Vagina (tissue), 2 donors: ENCODE data around the gene GBP5. TPM values are rescaled to one million over a fixed set of nuclear protein-coding genes. Genes with fewer than 3 reads are reported as not detected.

Experiments used
- DNase-seq, 2 donors: peaks; one replicate each; pipeline ENCODE4 v3.0.0-alpha.2; 2017; ENCODE audit errors: extremely low spot score in 2 of 2
- H3K27ac ChIP-seq: fragments of 200-600 bp; sonication (generic); one replicate; pipeline ENCODE4 v1.5.1; 2019
- H3K27me3 ChIP-seq: fragments of 200-600 bp; sonication (generic); one replicate; pipeline ENCODE4 v1.5.1; 2019
- H3K36me3 ChIP-seq, 2 donors: fragments of 200-600 bp; sonication (generic); one replicate each; pipeline ENCODE4 v1.5.1; 2017 to 2019
- H3K4me1 ChIP-seq: fragments of 200-600 bp; sonication (generic); one replicate; pipeline ENCODE4 v1.5.1; 2019
- H3K4me3 ChIP-seq, 2 donors: fragments of 200-600 bp; sonication (generic); 1 replicate in 1 of 2; 2 replicates in 1 of 2; pipeline ENCODE4 v1.5.1; 2016 to 2019
- H3K9me3 ChIP-seq: fragments of 200-600 bp; sonication (generic); one replicate; pipeline ENCODE4 v1.5.1; 2019
- POLR2A ChIP-seq, 2 donors: fragments of 450-650 bp; IDR thresholded peaks; one replicate each; pipeline ENCODE4 v1.6.1; 2017; ENCODE audit warnings: antibody characterized with exemption in 2 of 2, mild to moderate bottlenecking in 2 of 2, moderate library complexity in 2 of 2
- POLR2AphosphoS5 ChIP-seq, 2 donors: sonication (generic); formaldehyde crosslinking; IDR thresholded peaks; one replicate each; pipeline ENCODE4 v1.9.0; 2017; ENCODE audit warnings: antibody characterized with exemption in 2 of 2, mild to moderate bottlenecking in 2 of 2, low read depth in 1 of 2; ENCODE audit not compliant: insufficient read depth in 1 of 2
- intact Hi-C: fragments of 100-400 bp; cut with DNase I; formaldehyde crosslinking; loops from one replicate; pipeline ENCODE4 v1.15.1; 2023
- total RNA-seq: library from RNA; depleted of rRNA; stranded (reverse); fragments of >200 nt; gene quantifications from one replicate; pipeline ENCODE4 v1.2.3, GENCODE V29; 2016
- TF ChIP-seq, protein P1 (sequence below), 3 experiments: fragments of 450-650 bp in 2 of 3; fragments of 200-600 bp in 1 of 3; sonication (generic) in 1 of 3; IDR thresholded peaks; one replicate each; pipeline ENCODE4 v1.5.1; 2017 to 2019; ENCODE audit warnings: antibody characterized with exemption in 3 of 3, mild to moderate bottlenecking in 2 of 3, moderate library complexity in 2 of 3

Gene GBP5
- total RNA-seq, 1 donor from 2014 or later = 4.2 TPM

DNA sequence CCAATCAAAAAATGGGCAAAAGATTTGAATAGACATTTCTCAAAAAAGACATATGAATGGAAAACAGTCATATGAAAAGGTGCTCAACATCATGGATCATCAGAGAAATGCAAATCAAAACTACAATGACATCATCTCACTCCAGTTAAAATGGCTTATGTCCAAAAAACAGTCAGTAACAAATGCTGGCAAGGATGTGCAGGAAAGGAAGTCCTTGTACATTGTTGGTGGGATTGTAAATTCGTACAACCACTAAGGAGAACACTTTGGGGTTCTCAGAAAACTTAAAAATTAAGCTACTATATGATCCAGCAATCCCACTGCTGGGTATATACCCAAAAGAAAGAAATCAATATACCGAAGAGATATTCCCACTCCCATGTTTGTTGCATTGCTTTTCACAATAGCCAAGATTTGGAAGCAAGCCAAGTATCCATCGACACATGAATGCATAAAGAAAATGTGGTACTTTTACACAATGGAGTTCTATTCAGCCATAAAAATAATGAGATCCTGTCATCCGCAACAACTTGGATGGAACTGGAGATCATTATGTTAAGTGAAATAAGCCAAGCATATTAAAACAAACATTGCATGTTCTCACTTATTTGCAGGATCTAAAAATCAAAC, 17.9 kb downstream of the GBP5 start:
- Histone ChIP-seq H3K4me3 (no peak overlapping the region), H3K4me1 (no peaks in the 10 kb centered on the region), H3K27me3 (no peaks in the 10 kb centered on the region), H3K27ac (no peak overlapping the region), H3K36me3 (no peaks in the 10 kb centered on the region), H3K9me3 (no peaks in the 10 kb centered on the region)
- no peak for DNase-seq
- intact Hi-C loops = no loop called here
- TF ChIP-seq POLR2A (IDR thresholded peaks at IDR 0.05) = no peak
- TF ChIP-seq, protein P1, sequence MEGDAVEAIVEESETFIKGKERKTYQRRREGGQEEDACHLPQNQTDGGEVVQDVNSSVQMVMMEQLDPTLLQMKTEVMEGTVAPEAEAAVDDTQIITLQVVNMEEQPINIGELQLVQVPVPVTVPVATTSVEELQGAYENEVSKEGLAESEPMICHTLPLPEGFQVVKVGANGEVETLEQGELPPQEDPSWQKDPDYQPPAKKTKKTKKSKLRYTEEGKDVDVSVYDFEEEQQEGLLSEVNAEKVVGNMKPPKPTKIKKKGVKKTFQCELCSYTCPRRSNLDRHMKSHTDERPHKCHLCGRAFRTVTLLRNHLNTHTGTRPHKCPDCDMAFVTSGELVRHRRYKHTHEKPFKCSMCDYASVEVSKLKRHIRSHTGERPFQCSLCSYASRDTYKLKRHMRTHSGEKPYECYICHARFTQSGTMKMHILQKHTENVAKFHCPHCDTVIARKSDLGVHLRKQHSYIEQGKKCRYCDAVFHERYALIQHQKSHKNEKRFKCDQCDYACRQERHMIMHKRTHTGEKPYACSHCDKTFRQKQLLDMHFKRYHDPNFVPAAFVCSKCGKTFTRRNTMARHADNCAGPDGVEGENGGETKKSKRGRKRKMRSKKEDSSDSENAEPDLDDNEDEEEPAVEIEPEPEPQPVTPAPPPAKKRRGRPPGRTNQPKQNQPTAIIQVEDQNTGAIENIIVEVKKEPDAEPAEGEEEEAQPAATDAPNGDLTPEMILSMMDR (IDR thresholded peaks at IDR 0.05) = no peak
- no peak for TF ChIP-seq POLR2AphosphoS5 (IDR thresholded peaks at IDR 0.05; ENCODE audit: insufficient read depth in 1 of 2, low read depth in 1 of 2)

DNA sequence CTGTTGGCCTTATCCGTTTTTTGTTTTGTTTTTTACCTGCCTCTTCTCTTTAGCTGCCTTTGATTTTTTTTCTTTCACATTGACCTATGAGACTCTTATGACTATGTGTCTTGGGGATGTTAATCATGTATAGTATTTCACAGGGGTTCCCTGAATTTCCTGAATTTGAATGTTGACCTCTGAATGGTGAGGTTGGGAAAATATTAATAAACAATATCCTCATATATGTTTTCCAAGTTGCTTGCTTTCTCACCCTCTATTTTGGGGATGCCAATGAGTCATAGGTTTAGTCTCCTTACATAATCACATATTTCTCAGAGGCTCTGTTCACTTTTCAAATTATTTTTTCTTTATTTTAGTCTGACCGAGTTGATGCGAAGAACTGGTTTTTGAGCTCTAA, 29.6 kb downstream of the GBP5 start:
- Histone ChIP-seq H3K27me3 (no peaks in the 10 kb centered on the region), H3K9me3 (no peaks in the 10 kb centered on the region), H3K27ac (no peak overlapping the region), H3K4me1 (no peaks in the 10 kb centered on the region), H3K36me3 (no peaks in the 10 kb centered on the region), H3K4me3 (no peak overlapping the region)
- TF ChIP-seq POLR2AphosphoS5 (IDR thresholded peaks at IDR 0.05; ENCODE audit: insufficient read depth in 1 of 2, low read depth in 1 of 2) (no peak), POLR2A (IDR thresholded peaks at IDR 0.05) (no peak)
- TF ChIP-seq, protein P1 (IDR thresholded peaks at IDR 0.05) = no peak
- no peak for DNase-seq
- intact Hi-C loops = no loop called here

Other genes starting within 250 kb of the GBP5 start
- gene GBP3, start 250.0 kb downstream of the GBP5 start, total RNA-seq = 6.9 TPM
- gene GBP1, start 207.7 kb downstream of the GBP5 start, total RNA-seq = 17.4 TPM
- 59.4 TPM for gene GBP2, start 146.7 kb downstream of the GBP5 start, total RNA-seq
- gene GBP7, start 96.9 kb downstream of the GBP5 start, total RNA-seq = not detected
- 8.3 TPM for gene GBP4, start 73.9 kb downstream of the GBP5 start, total RNA-seq
- gene GBP6, start 91.2 kb upstream of the GBP5 start, total RNA-seq = 23.1 TPM